ENCODE data around the gene CDH13. TPM values are rescaled to one million over a fixed set of nuclear protein-coding genes. Genes with fewer than 3 reads are reported as not detected.
A peak's percentile ranks its signal among the peaks of the same experiment; 100 is the strongest.

Gene CDH13
- total and polyA plus RNA-seq, 2 of the 8 experiments (the other 6 are each of a cell fraction or from before 2014, with no cell fraction given) = 2.3 to 2.4 TPM

DNA sequence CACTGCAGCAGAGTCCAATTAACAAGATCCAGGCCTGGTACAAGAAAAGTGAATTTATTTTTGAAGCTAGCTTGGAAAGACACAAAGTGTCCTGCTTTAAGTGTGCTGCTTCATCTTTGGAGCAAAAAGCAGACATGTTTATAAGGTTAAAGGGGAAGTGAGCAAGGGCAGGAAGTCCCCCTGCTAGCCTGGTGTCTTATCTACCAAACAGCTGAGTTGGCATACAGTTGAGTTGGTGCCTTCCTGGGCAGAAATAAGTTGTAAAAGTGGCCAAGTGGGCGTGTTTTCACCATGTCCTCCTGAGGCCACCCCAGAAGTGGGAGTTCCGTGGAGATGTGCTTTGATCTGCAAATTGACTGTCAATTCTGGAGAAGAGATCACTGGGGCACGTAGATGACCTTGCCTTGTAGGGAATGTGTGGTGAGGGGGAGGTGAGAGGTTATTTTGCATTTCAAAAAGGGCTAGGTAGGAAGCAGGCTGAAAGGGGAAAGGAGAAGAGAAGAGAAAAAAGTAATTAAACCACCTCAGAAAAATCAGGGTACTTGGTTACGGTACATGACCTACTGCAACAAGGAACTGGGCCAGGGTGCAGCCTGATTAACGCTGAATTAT is 1142.7 kb downstream of the CDH13 start (continued):
- TF ChIP-seq, protein P1, sequence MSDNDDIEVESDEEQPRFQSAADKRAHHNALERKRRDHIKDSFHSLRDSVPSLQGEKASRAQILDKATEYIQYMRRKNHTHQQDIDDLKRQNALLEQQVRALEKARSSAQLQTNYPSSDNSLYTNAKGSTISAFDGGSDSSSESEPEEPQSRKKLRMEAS (IDR thresholded peaks at IDR 0.05) = no peak
- peak; percentile 11 for TF ChIP-seq NANOG (IDR thresholded peaks at IDR 0.05; ENCODE audit: insufficient read depth, low read depth, low read length, poor library complexity, severe bottlenecking)
- TF ChIP-seq SP1 (IDR thresholded peaks at IDR 0.05; ENCODE audit: low read depth, low read length) = peak; percentile 68; the same call in 1 of the 2 replicates
- TF ChIP-seq CBX5 (IDR thresholded peaks at IDR 0.05; ENCODE audit: low read depth, low read length) = no peak
- TF ChIP-seq KDM4A (IDR thresholded peaks at IDR 0.05; ENCODE audit: low read depth, low read length, severe bottlenecking) = no peak
- TF ChIP-seq, protein P2, sequence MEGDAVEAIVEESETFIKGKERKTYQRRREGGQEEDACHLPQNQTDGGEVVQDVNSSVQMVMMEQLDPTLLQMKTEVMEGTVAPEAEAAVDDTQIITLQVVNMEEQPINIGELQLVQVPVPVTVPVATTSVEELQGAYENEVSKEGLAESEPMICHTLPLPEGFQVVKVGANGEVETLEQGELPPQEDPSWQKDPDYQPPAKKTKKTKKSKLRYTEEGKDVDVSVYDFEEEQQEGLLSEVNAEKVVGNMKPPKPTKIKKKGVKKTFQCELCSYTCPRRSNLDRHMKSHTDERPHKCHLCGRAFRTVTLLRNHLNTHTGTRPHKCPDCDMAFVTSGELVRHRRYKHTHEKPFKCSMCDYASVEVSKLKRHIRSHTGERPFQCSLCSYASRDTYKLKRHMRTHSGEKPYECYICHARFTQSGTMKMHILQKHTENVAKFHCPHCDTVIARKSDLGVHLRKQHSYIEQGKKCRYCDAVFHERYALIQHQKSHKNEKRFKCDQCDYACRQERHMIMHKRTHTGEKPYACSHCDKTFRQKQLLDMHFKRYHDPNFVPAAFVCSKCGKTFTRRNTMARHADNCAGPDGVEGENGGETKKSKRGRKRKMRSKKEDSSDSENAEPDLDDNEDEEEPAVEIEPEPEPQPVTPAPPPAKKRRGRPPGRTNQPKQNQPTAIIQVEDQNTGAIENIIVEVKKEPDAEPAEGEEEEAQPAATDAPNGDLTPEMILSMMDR (IDR thresholded peaks at IDR 0.05; ENCODE audit: control extremely low read depth in 1 of 3, insufficient read depth in 1 of 3, low read depth in 1 of 3, low read length in 3 of 3) = no peak
- TF ChIP-seq JUND (IDR thresholded peaks at IDR 0.05; ENCODE audit: low read length) = no peak
- 0 out of 2 replicates have a peak, but pooled peaks have one; percentile 30 for TF ChIP-seq MAFK (IDR thresholded peaks at IDR 0.05; ENCODE audit: low read depth, low read length)
- no peak for TF ChIP-seq SP2 (IDR thresholded peaks at IDR 0.05; ENCODE audit: low read length)
- TF ChIP-seq FOSL1 (IDR thresholded peaks at IDR 0.05; ENCODE audit: insufficient read depth, low read depth, low read length) = no peak
- no peak for TF ChIP-seq POLR2A (IDR thresholded peaks at IDR 0.05; ENCODE audit: control extremely low read depth in 1 of 2, low read depth in 2 of 2, low read length in 2 of 2)
- TF ChIP-seq, protein P3, sequence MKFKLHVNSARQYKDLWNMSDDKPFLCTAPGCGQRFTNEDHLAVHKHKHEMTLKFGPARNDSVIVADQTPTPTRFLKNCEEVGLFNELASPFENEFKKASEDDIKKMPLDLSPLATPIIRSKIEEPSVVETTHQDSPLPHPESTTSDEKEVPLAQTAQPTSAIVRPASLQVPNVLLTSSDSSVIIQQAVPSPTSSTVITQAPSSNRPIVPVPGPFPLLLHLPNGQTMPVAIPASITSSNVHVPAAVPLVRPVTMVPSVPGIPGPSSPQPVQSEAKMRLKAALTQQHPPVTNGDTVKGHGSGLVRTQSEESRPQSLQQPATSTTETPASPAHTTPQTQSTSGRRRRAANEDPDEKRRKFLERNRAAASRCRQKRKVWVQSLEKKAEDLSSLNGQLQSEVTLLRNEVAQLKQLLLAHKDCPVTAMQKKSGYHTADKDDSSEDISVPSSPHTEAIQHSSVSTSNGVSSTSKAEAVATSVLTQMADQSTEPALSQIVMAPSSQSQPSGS (IDR thresholded peaks at IDR 0.05; ENCODE audit: low read length) = no peak
- no peak for TF ChIP-seq TCF12 (IDR thresholded peaks at IDR 0.05; ENCODE audit: low read depth, low read length)
- no peak for TF ChIP-seq KDM1A (IDR thresholded peaks at IDR 0.05; ENCODE audit: borderline replicate concordance, low read length)
- no peak for TF ChIP-seq BCL11A (IDR thresholded peaks at IDR 0.05; ENCODE audit: low read depth in 2 of 2, low read length in 2 of 2)
